HL-60 (cell line): ENCODE measurements around the gene NALCN.

Source experiments
- POLR2AphosphoS5 ChIP-seq: IDR thresholded peaks from 2 replicates; pipeline ENCODE4 v1.6.1; 2012; ENCODE audit warnings: low read depth
- REST ChIP-seq: IDR thresholded peaks from 2 replicates; pipeline ENCODE4 v1.6.1; 2012; ENCODE audit warnings: low read depth; ENCODE audit not compliant: insufficient replicate concordance
- SPI1 ChIP-seq: IDR thresholded peaks from 2 replicates; pipeline ENCODE4 v1.6.1; 2012; ENCODE audit warnings: low read depth, mild to moderate bottlenecking, borderline replicate concordance
- TF ChIP-seq, protein P1 (sequence below): IDR thresholded peaks from one replicate; pipeline ENCODE4 v1.5.1; 2011; ENCODE audit warnings: low read length, control low read depth, inconsistent platforms; ENCODE audit not compliant: insufficient read depth

GRCh38 chr13:101394605-101395004, 21.7 kb downstream of the NALCN start:
- TF ChIP-seq, protein P1, sequence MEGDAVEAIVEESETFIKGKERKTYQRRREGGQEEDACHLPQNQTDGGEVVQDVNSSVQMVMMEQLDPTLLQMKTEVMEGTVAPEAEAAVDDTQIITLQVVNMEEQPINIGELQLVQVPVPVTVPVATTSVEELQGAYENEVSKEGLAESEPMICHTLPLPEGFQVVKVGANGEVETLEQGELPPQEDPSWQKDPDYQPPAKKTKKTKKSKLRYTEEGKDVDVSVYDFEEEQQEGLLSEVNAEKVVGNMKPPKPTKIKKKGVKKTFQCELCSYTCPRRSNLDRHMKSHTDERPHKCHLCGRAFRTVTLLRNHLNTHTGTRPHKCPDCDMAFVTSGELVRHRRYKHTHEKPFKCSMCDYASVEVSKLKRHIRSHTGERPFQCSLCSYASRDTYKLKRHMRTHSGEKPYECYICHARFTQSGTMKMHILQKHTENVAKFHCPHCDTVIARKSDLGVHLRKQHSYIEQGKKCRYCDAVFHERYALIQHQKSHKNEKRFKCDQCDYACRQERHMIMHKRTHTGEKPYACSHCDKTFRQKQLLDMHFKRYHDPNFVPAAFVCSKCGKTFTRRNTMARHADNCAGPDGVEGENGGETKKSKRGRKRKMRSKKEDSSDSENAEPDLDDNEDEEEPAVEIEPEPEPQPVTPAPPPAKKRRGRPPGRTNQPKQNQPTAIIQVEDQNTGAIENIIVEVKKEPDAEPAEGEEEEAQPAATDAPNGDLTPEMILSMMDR, result no peak
- no peak for TF ChIP-seq REST
- TF ChIP-seq POLR2AphosphoS5, result no peak
- no peak for TF ChIP-seq SPI1
